Measurements from ENCODE around the gene KCNH1. TPM values are rescaled to one million over a fixed set of nuclear protein-coding genes. Genes with fewer than 3 reads are reported as not detected.

KCNH1 gene
- total RNA-seq, 1 donor from 2014 or later = 0.21 TPM

- TF ChIP-seq CTCF (conservative IDR thresholded peaks at IDR 0.05) = no peak
- Mint-ChIP-seq H3K27me3 (ENCODE audit: low read depth) (peaks cover 13% of the 10 kb centered on the region), H3K4me1 (peaks cover 5% of the 10 kb centered on the region), H3K36me3 (ENCODE audit: low read depth) (no peaks in the 10 kb centered on the region), H3K4me3 (no peak overlapping the region), H3K9me3 (no peaks in the 10 kb centered on the region), H3K27ac (ENCODE audit: unreplicated experiment) (no peak overlapping the region)
- no peak for DNase-seq (ENCODE audit: low read depth, low spot score)
Measured at GRCh38 chr1:210738256-210738655, 395.7 kb downstream of the KCNH1 start.

DNA sequence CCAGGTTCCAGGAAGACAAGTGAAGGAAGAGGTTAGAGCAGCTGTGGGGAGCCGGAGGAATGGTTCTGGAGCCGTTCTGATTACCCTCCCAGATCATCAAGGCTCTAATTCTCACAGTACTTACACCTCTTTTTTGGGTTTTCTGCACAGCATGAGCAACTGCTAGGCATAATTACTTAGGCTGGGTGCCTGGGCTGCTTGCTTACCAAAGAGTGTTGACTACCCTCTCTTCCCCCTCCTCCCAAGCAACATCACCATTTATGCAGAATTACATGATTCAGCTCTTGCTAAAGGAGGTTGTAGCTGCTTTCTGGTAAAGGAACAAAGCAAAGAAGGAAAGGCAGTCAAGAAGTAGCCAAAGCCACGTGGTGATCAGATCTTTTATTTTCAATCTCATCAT, 397.2 kb downstream of the KCNH1 start:
- no peak overlapping the region for H3K27ac Mint-ChIP-seq (ENCODE audit: unreplicated experiment)
- H3K9me3 Mint-ChIP-seq = no peaks in the 10 kb centered on the region
- no peak overlapping the region for H3K4me3 Mint-ChIP-seq
- peaks cover 13% of the 10 kb centered on the region for H3K27me3 Mint-ChIP-seq (ENCODE audit: low read depth)
- no peak for DNase-seq (ENCODE audit: low read depth, low spot score)
- H3K36me3 Mint-ChIP-seq (ENCODE audit: low read depth) = no peaks in the 10 kb centered on the region
- peaks cover 5% of the 10 kb centered on the region for H3K4me1 Mint-ChIP-seq
- no peak for TF ChIP-seq CTCF (conservative IDR thresholded peaks at IDR 0.05)

DNA sequence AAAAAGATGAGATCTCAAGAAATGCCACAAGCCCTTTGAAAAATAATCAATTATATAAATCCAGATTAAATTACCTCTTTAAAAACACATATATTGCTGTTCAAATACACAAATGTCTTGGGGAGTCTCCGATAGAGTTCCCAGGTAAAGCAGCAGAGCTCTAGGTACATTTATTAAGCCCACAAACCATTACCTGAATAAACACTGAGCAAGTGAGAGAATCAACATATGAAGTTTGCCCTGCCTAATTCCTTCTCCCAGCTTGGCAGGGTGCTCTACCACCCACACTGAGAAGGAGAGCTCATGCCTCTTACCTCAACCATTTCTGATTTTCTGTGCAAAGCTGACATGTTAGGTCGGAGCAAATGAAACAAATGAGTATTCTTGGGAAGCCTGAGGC, 402.4 kb downstream of the KCNH1 start:
- Mint-ChIP-seq H3K9me3 (no peaks in the 10 kb centered on the region), H3K4me3 (no peak overlapping the region), H3K27ac (ENCODE audit: unreplicated experiment) (no peak overlapping the region), H3K4me1 (peaks cover 8% of the 10 kb centered on the region), H3K36me3 (ENCODE audit: low read depth) (no peaks in the 10 kb centered on the region), H3K27me3 (ENCODE audit: low read depth) (peaks cover 17% of the 10 kb centered on the region)
- no peak for TF ChIP-seq CTCF (conservative IDR thresholded peaks at IDR 0.05)
- DNase-seq (ENCODE audit: low read depth, low spot score) = no peak

GRCh38 chr1:210731193-210731592, 402.8 kb downstream of the KCNH1 start:
- Mint-ChIP-seq H3K36me3 (ENCODE audit: low read depth) (no peaks in the 10 kb centered on the region), H3K4me3 (no peak overlapping the region), H3K27ac (ENCODE audit: unreplicated experiment) (no peak overlapping the region)

GRCh38 chr1:210730023-210730422, 403.9 kb downstream of the KCNH1 start:
- TF ChIP-seq CTCF (conservative IDR thresholded peaks at IDR 0.05) = no peak
- Mint-ChIP-seq H3K4me1 (peaks cover 6% of the 10 kb centered on the region), H3K27me3 (ENCODE audit: low read depth) (peaks cover 24% of the 10 kb centered on the region), H3K4me3 (no peak overlapping the region), H3K27ac (ENCODE audit: unreplicated experiment) (no peak overlapping the region), H3K9me3 (no peaks in the 10 kb centered on the region), H3K36me3 (ENCODE audit: low read depth) (no peaks in the 10 kb centered on the region)
- no peak for DNase-seq (ENCODE audit: low read depth, low spot score)

More at GRCh38 chr1:210731193-210731592, 402.8 kb downstream of the KCNH1 start:
- no peak for TF ChIP-seq CTCF (conservative IDR thresholded peaks at IDR 0.05)
- no peak for DNase-seq (ENCODE audit: low read depth, low spot score)
- Mint-ChIP-seq H3K4me1 (peaks cover 8% of the 10 kb centered on the region), H3K27me3 (ENCODE audit: low read depth) (peaks cover 17% of the 10 kb centered on the region), H3K9me3 (no peaks in the 10 kb centered on the region)

Measured in neural crest cell (in vitro differentiated cells).